DMS153 (cell line): Measurements from ENCODE around the gene CPNE6.
"Not testable (repeated sequence)": the region's sequence is repeated elsewhere in the genome, so short reads cannot be mapped to it uniquely, and the experiment has no call there.

Experiments
- DNase-seq: peaks from one replicate; lab custom pipeline; 2025; lab: John Stamatoyannopoulos, UW

Gene CPNE6

GRCh38 chr14:24071144-24071697 is at the start of gene CPNE6:
Gene CPNE6 (plus strand): TSS chr14:24071562. CDS start chr14:24072937, 1,375 bp downstream.
- no peak for DNase-seq

GRCh38 chr14:24024939-24025418 is 46.4 kb upstream of the CPNE6 start:
- DNase-seq = not testable (repeated sequence)

- not testable (repeated sequence) for DNase-seq
These were observed 41.7 kb upstream of the CPNE6 start for GRCh38 chr14:24029687-24030086.

- not testable (repeated sequence) for DNase-seq
These were observed 40.0 kb upstream of the CPNE6 start for GRCh38 chr14:24031331-24031730.

- no peak for DNase-seq
These were observed 38.5 kb upstream of the CPNE6 start for GRCh38 chr14:24032727-24033418.

GRCh38 chr14:24035769-24036168 is 35.6 kb upstream of the CPNE6 start:
- DNase-seq = peak; percentile 1

- DNase-seq = peak; percentile 79
These were observed 35.0 kb upstream of the CPNE6 start for GRCh38 chr14:24036169-24036962.

- not testable (repeated sequence) for DNase-seq
These were observed 34.3 kb upstream of the CPNE6 start for GRCh38 chr14:24036963-24037657.

GRCh38 chr14:24037658-24038037 is 33.7 kb upstream of the CPNE6 start:
- peak; percentile 81 for DNase-seq

GRCh38 chr14:24038686-24039085 is 32.7 kb upstream of the CPNE6 start:
- no peak for DNase-seq

- no peak for DNase-seq
These were observed 30.7 kb upstream of the CPNE6 start for GRCh38 chr14:24040692-24041091.

GRCh38 chr14:24042746-24043145 is 28.6 kb upstream of the CPNE6 start:
- no peak for DNase-seq

GRCh38 chr14:24049002-24049401 is 22.4 kb upstream of the CPNE6 start:
- not testable (repeated sequence) for DNase-seq

- not testable (repeated sequence) for DNase-seq
These were observed 20.6 kb upstream of the CPNE6 start for GRCh38 chr14:24050753-24051152.

GRCh38 chr14:24051176-24051788 is 20.1 kb upstream of the CPNE6 start:
- DNase-seq = no peak

- peak; percentile 21 for DNase-seq
These were observed 19.3 kb upstream of the CPNE6 start, which contains the start of gene CARMIL3 for GRCh38 chr14:24051789-24052655. Gene CARMIL3 (plus strand): TSS chr14:24052009. CDS start chr14:24052154, 145 bp downstream.

- DNase-seq = no peak
These were observed 18.5 kb upstream of the CPNE6 start for GRCh38 chr14:24052656-24053547.

- no peak for DNase-seq
These were observed 17.6 kb upstream of the CPNE6 start for GRCh38 chr14:24053548-24054323.

- no peak for DNase-seq
These were observed 17.1 kb upstream of the CPNE6 start for GRCh38 chr14:24054324-24054641.
